Measurements from ENCODE around the gene COX6A1.

GRCh38 chr12:120422892-120423456, 14.9 kb upstream of the COX6A1 start:
- TF ChIP-seq CTCF (conservative IDR thresholded peaks at IDR 0.05; ENCODE audit: low read depth, low read length) (no peak), EZH2 (IDR thresholded peaks at IDR 0.05; ENCODE audit: borderline replicate concordance, low read depth, low read length, poor library complexity, severe bottlenecking) (no peak)

Data from A673 (cell line).